ENCODE results near the gene SCG2.

SCG2 gene

GRCh38 chr2:223601932-223602666 is at the start of gene SCG2:
Gene SCG2 (minus strand): TSS chr2:223602361. CDS start chr2:223599282, 3,079 bp downstream.
- DNase-seq, result no peak

GRCh38 chr2:223649554-223650533 is 47.7 kb upstream of the SCG2 start:
- DNase-seq, result no peak

- no peak for DNase-seq
Measured at GRCh38 chr2:223648755-223649154, 46.6 kb upstream of the SCG2 start.

GRCh38 chr2:223647258-223647952 is 45.2 kb upstream of the SCG2 start:
- DNase-seq, result no peak

GRCh38 chr2:223644136-223644535 is 42.0 kb upstream of the SCG2 start:
- no peak for DNase-seq

GRCh38 chr2:223643309-223643708 is 41.1 kb upstream of the SCG2 start:
- no peak for DNase-seq

GRCh38 chr2:223642506-223642905 is 40.3 kb upstream of the SCG2 start:
- DNase-seq, result no peak

- DNase-seq, result no peak
Measured at GRCh38 chr2:223641082-223641481, 38.9 kb upstream of the SCG2 start.

GRCh38 chr2:223635080-223635479 is 32.9 kb upstream of the SCG2 start:
- DNase-seq, result no peak

- no peak for DNase-seq
Measured at GRCh38 chr2:223634238-223634637, 32.1 kb upstream of the SCG2 start.

GRCh38 chr2:223633656-223634055 is 31.5 kb upstream of the SCG2 start:
- DNase-seq, result no peak

- DNase-seq, result no peak
Measured at GRCh38 chr2:223632826-223633225, 30.7 kb upstream of the SCG2 start.

- DNase-seq, result no peak
Measured at GRCh38 chr2:223626716-223627115, 24.6 kb upstream of the SCG2 start.

GRCh38 chr2:223625652-223626051 is 23.5 kb upstream of the SCG2 start:
- DNase-seq, result no peak

GRCh38 chr2:223621901-223622300 is 19.7 kb upstream of the SCG2 start:
- no peak for DNase-seq

- no peak for DNase-seq
Measured at GRCh38 chr2:223619486-223620129, 17.4 kb upstream of the SCG2 start.

GRCh38 chr2:223618172-223619035 is 16.2 kb upstream of the SCG2 start:
- no peak for DNase-seq

- DNase-seq, result no peak
Measured at GRCh38 chr2:223614534-223614933, 12.4 kb upstream of the SCG2 start.

GRCh38 chr2:223613017-223613950 is 11.1 kb upstream of the SCG2 start:
- no peak for DNase-seq

- DNase-seq, result no peak
Measured at GRCh38 chr2:223612501-223612900, 10.3 kb upstream of the SCG2 start.

- DNase-seq, result no peak
Measured at GRCh38 chr2:223611061-223611460, 8.9 kb upstream of the SCG2 start.
